Activated CD8-positive, alpha-beta memory T cell treated with anti-CD3 and anti-CD28 coated beads for 1 hour (primary cell): ENCODE data around the gene PLXDC2.

Experiments
- DNase-seq, 2 donors: peaks; one replicate each; pipeline ENCODE4 v3.0.0-alpha.2; 2020; ENCODE audit warnings: low read depth in 1 of 2; ENCODE audit errors: extremely low read depth in 1 of 2

The PLXDC2 gene

DNA sequence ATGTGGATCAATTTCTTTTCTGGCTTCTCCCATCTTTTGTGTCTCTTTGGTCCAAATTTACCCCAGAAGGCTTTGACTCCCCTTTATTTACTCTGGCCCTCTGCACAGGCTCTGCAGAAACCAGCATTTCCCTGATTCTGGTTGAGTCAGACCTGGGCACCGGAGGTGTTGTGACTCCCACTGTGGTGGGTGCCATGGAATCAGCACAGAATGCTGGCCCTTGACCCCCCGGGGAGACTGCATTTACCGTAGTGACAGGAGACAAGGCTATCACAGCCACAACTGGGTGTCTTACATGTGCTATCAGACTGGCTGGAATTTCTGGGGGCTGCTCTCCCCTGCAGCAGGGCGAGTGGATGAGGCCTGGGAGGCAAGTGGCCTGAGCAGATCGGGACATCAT is 37.6 kb downstream of the PLXDC2 start:
- no peak for DNase-seq

DNA sequence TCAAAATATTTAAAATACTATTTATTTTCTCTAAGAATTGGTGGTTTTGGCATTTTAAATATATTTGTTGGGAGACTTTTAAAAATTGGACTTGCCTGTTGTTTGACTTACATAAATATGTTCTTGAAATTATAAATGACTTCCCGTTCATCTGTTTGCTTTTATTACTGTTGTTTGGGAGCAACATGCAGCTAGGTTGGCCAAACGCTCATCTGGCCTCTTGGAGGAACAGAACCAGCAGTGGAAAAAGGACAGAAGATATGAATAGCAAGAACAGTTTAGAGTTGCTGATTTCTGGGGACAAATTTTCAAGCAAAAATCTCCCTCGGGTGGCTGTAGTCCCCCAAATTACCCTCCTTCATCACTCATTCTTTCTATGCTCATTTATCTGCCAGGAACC is 41.6 kb downstream of the PLXDC2 start:
- no peak for DNase-seq

DNA sequence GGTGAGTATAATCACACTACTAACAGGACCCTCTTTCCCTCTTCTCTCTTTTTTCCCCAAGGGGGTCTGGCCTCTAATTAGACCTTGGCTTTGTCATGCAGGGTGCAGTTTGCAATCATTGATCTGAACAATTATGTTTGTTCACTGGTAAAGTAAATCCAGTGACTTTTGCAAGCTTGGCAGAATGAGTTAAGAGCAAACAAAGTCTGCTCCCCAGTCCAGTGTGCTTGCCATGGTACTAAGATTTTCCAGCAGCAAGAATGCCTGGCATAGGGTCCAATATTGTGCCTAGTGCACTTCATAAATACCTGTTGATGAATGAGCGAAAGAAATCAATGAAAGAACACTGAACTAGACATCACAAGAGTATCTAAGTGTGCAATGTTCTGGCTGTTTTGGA is 43.9 kb downstream of the PLXDC2 start:
- no peak for DNase-seq

DNA sequence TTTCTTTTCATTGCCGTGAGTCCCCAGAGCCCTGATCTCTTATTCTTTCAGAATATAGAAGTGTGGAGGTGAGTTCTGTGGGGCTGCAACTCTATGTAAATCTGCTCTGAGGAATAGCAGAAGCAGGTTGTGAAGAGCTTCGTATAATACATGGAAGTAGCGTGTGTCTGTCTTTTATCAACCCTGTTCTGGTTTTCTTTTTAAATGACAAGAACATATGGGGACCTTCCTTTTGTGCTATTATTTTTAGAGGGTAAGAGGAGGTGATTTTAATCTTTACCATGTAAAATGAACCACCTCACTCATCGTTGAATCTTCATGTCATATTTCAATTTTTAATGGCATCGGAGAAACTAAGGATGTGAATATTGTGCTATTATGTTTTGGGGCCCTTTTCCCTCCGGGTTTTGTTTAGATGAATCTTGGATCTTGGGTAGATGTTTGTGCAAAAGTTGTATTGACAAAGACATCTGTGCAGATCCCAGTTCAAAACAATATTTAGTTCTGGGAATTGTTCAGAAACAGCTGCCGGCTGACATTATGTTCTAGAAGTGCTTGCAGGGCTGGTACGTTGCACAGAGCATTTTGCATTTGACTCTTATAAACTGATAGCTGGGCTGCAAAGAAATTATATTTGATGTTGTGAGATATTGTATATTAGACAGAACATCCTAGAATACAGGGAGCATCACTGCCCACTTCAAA is 46.7 kb downstream of the PLXDC2 start:
- no peak for DNase-seq

DNA sequence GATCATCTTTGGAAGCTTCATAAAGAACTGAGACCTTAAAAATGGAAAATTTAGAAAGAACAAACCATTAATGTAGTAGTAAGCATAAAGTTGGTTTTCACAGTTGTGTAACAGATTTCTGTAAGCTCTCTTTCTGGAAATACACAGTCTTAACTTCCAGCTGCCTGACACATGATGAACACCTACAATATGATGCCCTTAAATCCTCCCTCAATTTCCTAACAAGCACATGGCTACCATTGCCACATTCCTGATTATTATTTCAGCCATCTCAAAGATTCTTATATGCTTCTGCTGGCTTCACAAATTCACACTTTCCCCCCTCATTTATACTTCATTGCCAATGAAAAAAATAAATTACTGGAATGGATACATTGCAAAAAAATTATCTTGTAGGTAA is 49.4 kb downstream of the PLXDC2 start:
- DNase-seq: no peak

DNA sequence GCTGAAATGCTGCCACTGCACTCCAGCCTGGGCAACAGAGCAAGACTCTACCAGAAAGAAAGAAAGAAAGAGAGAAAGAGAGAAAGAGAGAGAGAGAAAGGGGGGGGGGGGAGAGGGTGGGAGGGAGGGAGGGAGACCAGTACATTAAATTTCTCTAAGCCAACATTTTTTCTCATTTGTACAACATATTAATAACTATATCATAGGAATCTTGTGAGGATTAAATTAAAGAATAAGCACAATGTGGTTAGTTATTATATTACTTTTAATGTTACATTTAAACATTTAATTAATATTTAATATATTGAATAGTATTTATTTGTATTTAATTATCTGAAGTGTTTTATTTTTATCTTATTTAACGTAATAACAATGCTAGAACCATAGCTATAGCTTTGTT is 53.1 kb downstream of the PLXDC2 start:
- DNase-seq: no peak

DNA sequence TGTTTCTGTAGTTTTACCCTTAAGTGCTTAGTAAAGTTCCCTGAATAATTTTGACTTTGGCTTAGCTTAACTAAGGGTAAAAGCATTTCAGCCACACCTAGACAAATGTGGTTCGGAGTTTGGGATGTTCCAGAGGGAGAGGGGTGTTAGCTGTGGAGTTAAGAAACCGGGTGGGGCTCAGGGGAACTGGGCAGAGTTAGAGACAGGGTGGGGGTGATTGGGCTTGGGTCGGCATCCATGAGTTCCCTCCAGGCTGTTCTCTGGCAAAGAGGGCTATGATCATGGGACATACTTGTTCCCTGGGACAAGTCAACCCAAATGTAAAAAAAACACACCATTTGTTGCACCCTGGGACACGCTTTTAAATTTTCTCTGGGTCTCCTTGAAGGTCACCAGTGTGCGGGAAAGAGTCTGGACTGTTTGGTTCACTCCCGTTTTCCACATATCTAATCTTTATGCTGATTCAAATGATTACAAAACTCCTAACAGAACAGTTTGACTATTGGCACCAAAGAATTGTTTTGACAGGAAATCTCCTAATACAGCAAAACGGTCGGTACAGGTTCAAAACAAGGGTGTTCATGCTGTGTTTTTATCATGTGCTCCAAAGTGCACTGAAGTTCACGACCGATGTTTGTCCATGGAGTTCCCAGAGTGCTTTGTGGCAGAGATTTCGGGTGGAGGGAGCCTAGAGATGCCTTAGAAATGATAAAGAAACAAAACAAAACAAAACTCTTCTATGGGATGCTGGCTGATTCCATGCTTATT is 56.5 kb downstream of the PLXDC2 start:
- DNase-seq: no peak

DNA sequence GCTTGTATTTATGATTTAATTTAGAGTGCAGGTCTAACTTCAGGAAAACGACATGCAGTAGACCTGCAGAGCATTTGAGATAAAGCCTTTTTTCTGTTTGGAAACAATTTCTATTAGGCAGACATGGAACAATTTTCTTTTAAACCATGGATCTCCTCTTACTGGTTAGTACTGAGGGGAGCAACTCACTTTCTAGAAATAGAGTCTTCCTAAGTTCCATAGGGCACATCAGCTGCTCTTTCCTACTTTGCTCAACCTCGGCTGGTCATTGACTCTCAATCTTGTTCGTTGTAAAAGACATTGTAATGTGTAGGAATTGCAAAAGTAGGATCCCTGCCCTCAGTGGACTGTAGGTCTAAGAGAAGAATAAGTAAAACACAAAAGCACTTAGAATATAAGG is 58.0 kb downstream of the PLXDC2 start:
- DNase-seq: no peak

DNA sequence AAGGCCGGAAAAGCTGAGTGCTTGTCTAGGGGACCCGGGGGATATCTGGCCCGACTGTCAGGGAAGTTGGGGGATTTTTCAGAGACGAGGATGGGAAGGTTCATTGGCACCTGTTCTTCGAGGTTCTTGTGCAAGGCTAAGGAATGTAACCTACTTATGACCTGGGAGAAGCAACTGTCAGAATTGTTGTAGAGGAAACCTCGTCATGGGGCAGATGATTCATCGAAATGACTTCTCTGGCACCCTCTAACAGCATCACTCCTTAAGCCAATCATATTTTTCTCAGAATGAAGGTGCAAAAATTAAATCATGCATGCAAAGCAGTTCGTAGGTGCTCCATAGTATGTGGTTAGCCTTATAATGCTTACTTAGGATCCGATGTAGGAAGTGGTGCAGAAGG is 58.6 kb downstream of the PLXDC2 start:
- no peak for DNase-seq

DNA sequence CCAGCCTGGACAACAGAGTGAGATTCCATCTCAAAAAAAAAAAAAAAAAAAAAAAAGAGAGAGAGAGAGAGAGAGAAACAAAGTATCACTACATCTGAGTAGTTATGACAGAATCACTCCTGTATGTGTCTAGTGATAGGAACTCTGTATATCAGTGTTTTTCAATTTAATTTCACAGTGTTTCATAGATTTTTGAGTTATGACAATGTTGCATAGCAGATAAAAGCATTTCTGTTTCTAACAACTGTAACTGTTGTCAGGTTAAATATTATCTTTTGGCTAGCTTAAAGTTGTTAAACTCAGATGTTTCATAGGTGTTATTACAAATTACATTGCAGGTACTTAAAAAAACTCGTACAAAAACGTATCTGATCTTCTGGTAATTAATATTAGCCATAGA is 60.3 kb downstream of the PLXDC2 start:
- no peak for DNase-seq

DNA sequence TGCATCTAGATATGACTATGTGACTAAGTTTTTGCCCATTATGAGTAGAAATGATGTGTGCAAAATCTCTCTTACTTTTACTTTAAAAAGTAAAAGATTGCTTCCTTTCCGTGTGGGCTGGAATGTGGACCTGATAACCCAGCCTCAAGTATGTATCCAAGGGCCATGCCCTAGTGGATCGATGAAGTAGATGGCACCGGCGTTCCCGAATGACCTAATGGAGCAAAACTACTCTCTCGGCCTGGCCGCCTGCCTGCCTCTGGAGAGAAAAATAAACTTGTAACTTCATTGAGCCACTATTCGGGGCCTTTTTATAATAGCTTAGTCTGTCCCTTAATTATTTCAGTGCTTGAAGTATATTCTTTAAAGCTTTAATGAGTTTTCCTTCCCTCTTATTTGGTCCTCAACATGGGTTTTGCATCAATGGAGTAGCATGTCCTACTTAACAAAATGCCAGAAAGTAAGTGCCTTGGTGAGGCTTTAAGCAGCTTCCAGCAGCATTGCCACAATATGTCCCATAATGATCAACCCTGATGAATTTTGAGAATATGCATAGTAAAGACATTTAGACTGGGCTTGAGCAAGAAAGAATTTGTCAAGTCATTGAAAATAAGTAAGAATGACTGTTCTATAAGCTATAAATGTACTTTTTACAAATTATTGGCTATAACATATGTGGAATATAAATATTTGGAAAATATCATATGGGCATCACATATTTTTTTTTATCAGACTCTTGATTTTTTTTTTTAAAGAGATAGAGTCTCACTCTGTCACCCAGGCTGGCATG is 61.4 kb downstream of the PLXDC2 start:
- DNase-seq: no peak

DNA sequence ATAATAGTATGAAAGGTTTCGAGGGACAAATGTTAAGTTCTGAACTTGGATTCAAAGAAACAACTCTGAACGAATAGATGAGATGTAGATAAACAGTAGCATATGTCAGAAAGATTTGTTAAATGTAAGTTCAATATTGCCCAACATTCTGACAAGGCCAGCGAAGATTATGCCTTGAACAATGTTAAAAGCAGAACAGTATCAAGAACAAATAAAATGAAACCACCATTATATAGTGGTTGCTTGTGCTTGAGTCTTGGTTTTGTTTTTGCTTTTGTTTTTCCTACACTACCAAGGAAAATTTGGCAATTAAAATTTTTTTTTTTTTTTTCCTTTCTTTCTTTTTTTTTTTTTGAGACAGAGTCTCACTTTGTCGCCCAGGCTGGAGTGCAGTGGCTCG is 66.4 kb downstream of the PLXDC2 start:
- DNase-seq: no peak

DNA sequence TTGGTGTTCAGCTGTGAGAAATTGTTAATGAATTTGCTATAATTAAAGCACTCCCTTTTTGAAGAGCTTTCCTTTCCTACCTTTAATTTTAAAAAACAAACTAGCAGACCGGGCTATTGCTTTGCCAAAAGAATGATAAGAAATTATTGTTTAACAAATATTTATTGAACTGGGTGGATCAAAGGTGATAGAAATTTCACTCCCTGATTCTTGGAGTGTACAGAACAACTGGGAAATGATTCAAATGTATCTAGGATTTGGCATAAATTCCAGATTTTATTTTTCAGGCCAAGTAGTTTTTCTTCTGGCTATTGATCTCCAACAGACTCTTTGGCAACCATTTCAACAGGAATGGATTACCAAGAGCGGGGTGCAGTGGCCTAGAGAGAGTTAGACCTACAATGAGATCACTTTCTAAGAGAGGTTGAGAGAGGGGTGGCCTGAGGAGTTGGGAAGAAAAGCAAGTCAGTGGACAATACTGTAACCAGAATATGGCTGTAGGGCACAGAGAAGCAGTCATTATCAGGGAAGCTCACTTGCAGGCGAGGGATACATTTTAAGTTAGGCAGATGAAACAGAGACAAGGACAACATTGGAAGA is 71.9 kb downstream of the PLXDC2 start:
- DNase-seq: no peak

DNA sequence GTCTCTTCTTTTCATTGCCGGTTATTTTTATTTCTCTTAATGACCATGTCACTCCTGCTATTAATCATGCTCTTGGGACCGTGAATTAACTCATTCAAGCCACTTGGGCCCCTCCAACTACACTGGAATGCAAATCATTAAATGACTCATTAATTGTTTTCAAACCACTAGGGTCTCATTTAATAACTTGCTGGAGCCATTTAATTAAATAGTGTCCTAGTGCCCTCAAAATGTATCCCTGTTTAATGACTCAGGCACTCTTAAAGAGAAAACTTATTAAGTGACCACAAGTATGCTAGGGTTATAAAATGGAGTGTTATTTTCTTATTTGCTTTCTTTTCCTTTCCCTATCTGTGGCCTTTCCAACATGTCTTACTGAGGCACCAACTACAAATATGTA is 73.0 kb downstream of the PLXDC2 start:
- no peak for DNase-seq

DNA sequence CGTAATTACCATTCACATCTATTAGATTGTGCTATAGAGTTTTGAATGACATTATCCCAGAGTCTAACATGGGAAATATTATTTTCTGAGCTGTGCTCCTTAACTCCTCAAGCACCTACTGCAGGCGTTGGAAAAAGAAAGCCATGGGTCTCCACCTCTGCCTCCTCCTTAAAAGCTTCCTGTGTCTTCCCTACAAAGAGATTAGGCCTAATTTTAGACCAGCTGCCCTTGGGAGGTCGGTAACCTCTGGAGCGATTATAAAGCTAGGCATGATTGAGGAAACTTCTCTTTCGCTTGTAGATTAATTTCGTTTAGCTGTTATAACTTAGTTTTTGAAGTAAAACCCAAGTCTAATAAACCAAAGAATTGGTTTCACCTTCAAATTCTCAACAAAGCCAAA is 75.2 kb downstream of the PLXDC2 start:
- no peak for DNase-seq

DNA sequence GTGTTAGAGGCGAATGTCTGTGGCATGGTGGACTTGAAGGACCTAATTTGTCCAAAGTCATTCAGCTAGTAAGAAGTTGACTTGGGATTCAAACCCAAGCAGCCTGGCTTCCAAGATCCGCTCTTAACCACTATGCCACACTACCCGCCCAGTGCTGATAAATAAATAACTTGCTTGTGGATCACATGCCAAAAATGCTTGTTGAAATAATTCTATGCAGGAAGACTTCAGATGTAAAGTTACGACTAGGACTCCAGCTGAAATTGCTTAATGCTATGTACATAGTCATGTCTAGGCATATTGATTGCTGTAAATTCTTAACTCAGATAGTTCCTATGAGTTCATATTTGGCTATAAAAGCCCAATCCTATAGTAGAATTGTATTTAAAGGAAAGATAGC is 76.0 kb downstream of the PLXDC2 start:
- no peak for DNase-seq

DNA sequence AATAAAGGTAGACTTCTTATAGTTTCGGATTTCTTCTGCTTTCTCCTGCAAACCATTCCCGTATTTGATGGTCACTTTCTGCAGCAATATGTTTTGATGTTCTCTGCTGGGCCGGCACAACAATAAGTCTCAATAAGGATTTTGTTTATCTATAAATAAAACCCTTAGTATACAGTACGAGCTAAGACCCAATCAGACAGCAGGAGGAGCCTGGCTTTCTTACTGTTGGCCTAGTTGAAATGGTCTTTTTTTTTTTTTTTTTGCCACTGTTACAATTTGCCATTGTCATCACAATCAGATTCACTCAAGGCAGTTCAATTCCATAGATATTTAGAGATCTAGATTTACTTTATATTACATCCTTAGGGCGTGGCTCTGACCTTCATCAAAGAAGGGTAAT is 76.4 kb downstream of the PLXDC2 start:
- no peak for DNase-seq

DNA sequence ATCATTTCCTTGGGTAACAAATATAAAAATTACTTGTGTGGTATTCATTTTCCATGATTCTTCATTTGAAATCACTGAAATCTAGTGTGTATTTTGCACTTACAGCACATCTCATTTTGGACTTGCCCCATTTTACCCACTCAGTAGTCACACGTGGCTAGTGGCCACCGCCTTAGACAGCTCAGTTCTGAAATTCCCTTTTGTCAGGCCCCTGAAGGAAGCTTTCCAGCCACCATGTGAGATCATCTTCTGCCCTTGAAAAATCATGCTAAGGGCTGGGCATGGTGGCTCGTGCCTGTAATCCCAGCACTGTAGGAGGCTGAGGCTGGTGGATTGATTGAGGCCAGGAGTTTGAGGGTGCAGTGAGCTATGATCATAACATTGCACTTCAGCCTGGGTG is 79.3 kb downstream of the PLXDC2 start:
- no peak for DNase-seq

DNA sequence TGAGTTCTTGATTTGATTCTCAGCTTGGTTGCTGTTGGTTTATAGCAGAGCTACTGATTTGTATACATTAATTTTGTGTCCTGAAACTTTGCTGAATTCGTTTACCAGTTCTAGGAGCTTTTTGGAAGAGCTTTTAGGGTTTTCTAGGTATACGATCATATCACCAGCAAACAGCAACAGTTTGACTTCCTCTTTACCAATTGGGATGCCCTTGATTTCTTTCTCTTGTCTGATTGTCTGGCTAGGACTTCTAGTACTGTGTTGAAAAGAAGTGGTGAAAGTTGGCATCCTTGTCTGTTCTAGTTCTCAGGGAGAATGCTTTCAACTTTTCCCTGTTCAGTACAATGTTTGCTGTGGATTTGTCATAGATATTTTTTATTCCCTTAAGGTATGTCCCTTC is 86.2 kb downstream of the PLXDC2 start:
- no peak for DNase-seq

DNA sequence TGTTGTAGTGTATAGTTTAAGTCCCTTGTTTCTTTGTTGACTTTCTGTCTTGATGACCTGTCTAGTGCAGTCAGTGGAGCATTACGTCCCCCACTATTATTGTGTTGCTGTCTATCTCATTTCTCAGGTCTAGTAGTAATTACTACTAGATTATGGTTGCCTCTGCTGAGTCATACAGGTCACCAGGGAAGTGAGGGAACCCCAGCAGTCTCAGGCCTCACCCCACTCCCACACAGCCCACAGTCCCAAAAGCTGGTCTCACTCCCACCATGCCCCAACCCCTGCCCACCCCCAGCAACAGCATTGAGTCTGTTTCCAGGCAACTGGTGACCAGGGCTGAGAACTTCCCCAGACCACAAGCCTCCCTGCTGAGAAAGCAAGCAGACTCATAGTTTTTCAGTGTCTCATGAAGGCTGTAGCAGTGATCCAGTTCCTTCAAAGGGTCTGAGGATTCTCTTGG is 88.0 kb downstream of the PLXDC2 start:
- DNase-seq: no peak

DNA sequence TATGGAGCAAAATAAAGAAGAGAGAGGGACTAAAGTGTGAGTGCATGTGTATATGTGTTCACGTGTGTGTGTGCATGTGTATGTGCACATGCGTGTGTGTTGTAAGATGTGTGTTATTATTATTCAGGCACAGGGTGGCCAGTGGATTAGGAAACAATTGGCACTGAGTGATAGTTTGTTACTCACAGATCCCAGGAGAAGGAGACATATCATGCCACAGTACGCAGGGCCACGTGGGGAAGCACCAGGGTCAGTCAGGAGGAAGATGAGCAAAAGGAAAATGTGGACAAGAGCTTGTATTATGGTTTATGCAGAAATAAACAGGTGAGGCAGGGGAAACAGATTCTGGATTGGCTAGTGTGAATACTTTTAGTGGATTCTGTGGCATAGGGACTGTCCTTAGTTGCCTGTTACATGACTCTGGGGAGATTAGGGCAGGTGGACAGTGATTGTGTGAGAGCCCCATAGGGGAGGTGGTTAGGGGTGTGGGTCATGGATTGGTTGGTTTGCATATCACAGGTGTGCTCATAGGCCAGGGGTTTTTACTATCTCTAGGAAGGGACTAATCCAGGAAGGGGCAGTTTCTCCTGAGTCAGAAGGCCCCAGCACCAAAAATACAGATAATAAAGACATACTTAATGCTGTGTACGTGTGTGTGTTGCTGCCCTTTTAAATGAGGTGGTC is 90.0 kb downstream of the PLXDC2 start:
- DNase-seq: no peak
